Measurements from ENCODE around the gene FAM222B. TPM values are rescaled to one million over a fixed set of nuclear protein-coding genes. Genes with fewer than 3 reads are reported as not detected.
A peak's percentile ranks its signal among the peaks of the same experiment; 100 is the strongest.

FAM222B gene
- total RNA-seq, 1 donor from 2014 or later, result 7.1 TPM

GRCh38 chr17:28733346-28733745 lies 109.2 kb downstream of the FAM222B start:
- no peak for TF ChIP-seq CTCF (IDR thresholded peaks at IDR 0.05)
- no peak for TF ChIP-seq EZH2 (IDR thresholded peaks at IDR 0.05)
- no peak for TF ChIP-seq EZH2phosphoT487 (IDR thresholded peaks at IDR 0.05)
- no peak overlapping the region for H3K9ac ChIP-seq
- no peaks in the 10 kb centered on the region for H3K36me3 ChIP-seq
- Mint-ChIP-seq H3K9me3 (peaks cover 2% of the 10 kb centered on the region), H3K4me3 (no peak overlapping the region), H3K36me3 (no peaks in the 10 kb centered on the region), H3K27me3 (ENCODE audit: insufficient read depth, low read depth) (no peaks in the 10 kb centered on the region), H3K4me1 (peaks cover 7% of the 10 kb centered on the region), H3K27ac (no peak overlapping the region)
- H3F3A ChIP-seq (ENCODE audit: low read depth), result peaks cover 4% of the 10 kb centered on the region
- H3K27ac ChIP-seq, result no peak overlapping the region
- no peak overlapping the region for H2AFZ ChIP-seq (replicated peaks)
- DNase-seq (ENCODE audit: low spot score), result no peak
- no peaks in the 10 kb centered on the region for H3K79me2 ChIP-seq (ENCODE audit: low read depth)
- H3K4me2 ChIP-seq, result no peak overlapping the region
- no peaks in the 10 kb centered on the region for H3K27me3 ChIP-seq
- H3K9me3 ChIP-seq (ENCODE audit: low read depth), result no peaks in the 10 kb centered on the region
- H4K20me1 ChIP-seq (ENCODE audit: low read depth), result no peaks in the 10 kb centered on the region
- no peaks in the 10 kb centered on the region for H3K4me1 ChIP-seq
- H3K4me3 ChIP-seq, result no peak overlapping the region

- Histone ChIP-seq H3K9ac (no peak overlapping the region), H4K20me1 (ENCODE audit: low read depth) (peaks cover 7% of the 10 kb centered on the region), H3K79me2 (ENCODE audit: low read depth) (peaks cover 3% of the 10 kb centered on the region), H3K9me3 (ENCODE audit: low read depth) (no peaks in the 10 kb centered on the region), H3F3A (ENCODE audit: low read depth) (peaks cover 35% of the 10 kb centered on the region), H3K27me3 (no peaks in the 10 kb centered on the region), H2AFZ (replicated peaks) (no peak overlapping the region), H3K27ac (no peak overlapping the region), H3K36me3 (no peaks in the 10 kb centered on the region), H3K4me1 (peaks cover 7% of the 10 kb centered on the region), H3K4me2 (no peak overlapping the region), H3K4me3 (no peak overlapping the region)
- H3K27ac Mint-ChIP-seq, result peak overlapping the region; percentile 4
- H3K36me3 Mint-ChIP-seq, result no peaks in the 10 kb centered on the region
- H3K27me3 Mint-ChIP-seq (ENCODE audit: insufficient read depth, low read depth), result no peaks in the 10 kb centered on the region
- no peak for TF ChIP-seq EZH2phosphoT487 (IDR thresholded peaks at IDR 0.05)
- TF ChIP-seq CTCF (IDR thresholded peaks at IDR 0.05), result no peak
- TF ChIP-seq EZH2 (IDR thresholded peaks at IDR 0.05), result no peak
- no peak for DNase-seq (ENCODE audit: low spot score)
- H3K4me1 Mint-ChIP-seq, result peaks cover 18% of the 10 kb centered on the region
- H3K4me3 Mint-ChIP-seq, result peak overlapping the region; percentile 25
- H3K9me3 Mint-ChIP-seq, result no peaks in the 10 kb centered on the region
Measured at GRCh38 chr17:28729950-28730330, 112.7 kb downstream of the FAM222B start.

GRCh38 chr17:28728364-28729200 lies 114.0 kb downstream of the FAM222B start, which contains the start of gene NEK8:
Gene NEK8 (plus strand): TSS chr17:28728788. CDS start chr17:28728814, 26 bp downstream.
- Mint-ChIP-seq H3K4me1 (peaks cover 27% of the 10 kb centered on the region), H3K27ac (peak within 1 kb of the TSS; percentile 93), H3K4me3 (peak within 1 kb of the TSS; percentile 96)

More at GRCh38 chr17:28728364-28729200, 114.0 kb downstream of the FAM222B start, which contains the start of gene NEK8:
- no peaks in the 10 kb centered on the region for H3K27me3 Mint-ChIP-seq (ENCODE audit: insufficient read depth, low read depth)
- Histone ChIP-seq H3K9me3 (ENCODE audit: low read depth) (no peaks in the 10 kb centered on the region), H4K20me1 (ENCODE audit: low read depth) (peaks cover 21% of the 10 kb centered on the region), H2AFZ (replicated peaks) (peak within 1 kb of the TSS; percentile 70), H3K27me3 (no peaks in the 10 kb centered on the region), H3K36me3 (no peaks in the 10 kb centered on the region), H3K9ac (no peak within 1 kb of the TSS), H3K4me1 (peaks cover 13% of the 10 kb centered on the region), H3K4me2 (peak within 1 kb of the TSS; percentile 85), H3K27ac (peak within 1 kb of the TSS; percentile 34), H3K79me2 (ENCODE audit: low read depth) (peaks cover 15% of the 10 kb centered on the region), H3F3A (ENCODE audit: low read depth) (peaks cover 49% of the 10 kb centered on the region), H3K4me3 (peak within 1 kb of the TSS; percentile 69)
- peaks cover under 1% of the 10 kb centered on the region for H3K36me3 Mint-ChIP-seq
- TF ChIP-seq CTCF (IDR thresholded peaks at IDR 0.05) (no peak), EZH2phosphoT487 (IDR thresholded peaks at IDR 0.05) (no peak), EZH2 (IDR thresholded peaks at IDR 0.05) (no peak)
- no peaks in the 10 kb centered on the region for H3K9me3 Mint-ChIP-seq
- peak; percentile 96 for DNase-seq (ENCODE audit: low spot score)
